ENCODE measurements around the gene PLPP4. TPM values are rescaled to one million over a fixed set of nuclear protein-coding genes. Genes with fewer than 3 reads are reported as not detected.
A peak's percentile ranks its signal among the peaks of the same experiment; 100 is the strongest.

PLPP4 gene
- polyA plus RNA-seq, 1 of the 3 experiments (the other 2 are of a cell fraction), result 27.9 TPM

DNA sequence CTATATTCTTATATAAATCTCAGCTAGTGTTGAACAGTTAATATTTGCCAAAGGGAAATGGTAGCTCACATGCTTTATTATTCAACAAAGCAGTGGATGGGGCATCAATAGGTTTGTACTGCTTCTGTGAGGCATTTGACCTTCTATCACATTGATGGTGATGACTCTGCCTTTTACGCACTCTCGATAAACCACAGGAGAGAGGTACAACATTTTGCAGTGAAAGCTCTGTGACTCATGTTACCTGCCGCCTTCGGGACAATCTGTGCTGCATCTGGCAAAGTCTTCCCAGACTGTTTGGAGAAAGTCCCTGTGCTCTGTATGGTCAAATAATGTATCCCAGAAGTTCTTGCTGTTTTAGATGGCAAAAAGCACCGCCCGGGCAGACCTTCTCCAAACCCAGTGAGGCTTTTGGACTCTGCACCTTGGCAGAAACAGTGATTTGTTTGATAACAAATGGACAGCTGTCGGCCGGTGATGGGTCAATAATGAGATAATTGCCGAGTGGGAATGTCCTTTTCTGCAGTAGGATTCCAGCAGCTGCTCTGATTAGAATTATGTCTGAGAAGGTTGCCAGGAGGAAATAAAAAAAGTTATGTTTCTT, 61.0 kb downstream of the PLPP4 start:
- DNase-seq, result no peak
- Histone ChIP-seq H3K9ac (no peak overlapping the region), H3K9me2 (no peaks in the 10 kb centered on the region), H3K4me2 (no peak overlapping the region), H3K27me3 (ENCODE audit: insufficient read depth) (no peaks in the 10 kb centered on the region), H3K4me3 (ENCODE audit: low read depth in 2 of 2, low read length in 1 of 2) (no peak overlapping the region), H4K20me1 (ENCODE audit: insufficient read depth) (peaks cover 29% of the 10 kb centered on the region; the same call in 1 of the 2 replicates), H2AFZ (ENCODE audit: low read depth) (no peak overlapping the region), H3K4me1 (ENCODE audit: control insufficient read depth in 1 of 2, insufficient read depth in 2 of 2, low read depth in 1 of 2, low read length in 1 of 2) (peaks cover 5 to 28% of the 10 kb centered on the region in 2 experiments; a peak in 3 of 4 replicates), H3K27ac (ENCODE audit: low read depth in 2 of 2, low read length in 1 of 2) (peak overlapping the region in 1 of 2 experiments; percentile 39; a peak in 1 of 4 replicates), H3F3A (replicated peaks; ENCODE audit: insufficient read depth) (peaks cover 4% of the 10 kb centered on the region), H3K9me3 (no peaks in the 10 kb centered on the region), H3K36me3 (replicated peaks in 1 of 2; ENCODE audit: control insufficient read depth in 1 of 2, insufficient read depth in 2 of 2, low read length in 1 of 2) (peaks cover 6 to 31% of the 10 kb centered on the region in 2 experiments), H3K79me2 (ENCODE audit: insufficient read depth) (peaks cover 72% of the 10 kb centered on the region; the same call in 1 of the 2 replicates)
- ChIA-PET CTCF (no interaction called here), POLR2A (no interaction called here)
- 43% methylated on average over 9 of the region's 9 CpGs for WGBS (ENCODE audit: low lambda C conversion rate)
- TF ChIP-seq RXRA (IDR thresholded peaks at IDR 0.05; ENCODE audit: borderline replicate concordance, low read depth) (no peak), FOXJ3 (CRISPR knock-in tag; IDR thresholded peaks at IDR 0.05) (no peak), GABPA (IDR thresholded peaks at IDR 0.05; ENCODE audit: low read depth) (no peak), TAF1 (IDR thresholded peaks at IDR 0.05; ENCODE audit: borderline replicate concordance, low read depth, low read length) (no peak), TCF12 (IDR thresholded peaks at IDR 0.05) (no peak)
- TF ChIP-seq, protein P1, sequence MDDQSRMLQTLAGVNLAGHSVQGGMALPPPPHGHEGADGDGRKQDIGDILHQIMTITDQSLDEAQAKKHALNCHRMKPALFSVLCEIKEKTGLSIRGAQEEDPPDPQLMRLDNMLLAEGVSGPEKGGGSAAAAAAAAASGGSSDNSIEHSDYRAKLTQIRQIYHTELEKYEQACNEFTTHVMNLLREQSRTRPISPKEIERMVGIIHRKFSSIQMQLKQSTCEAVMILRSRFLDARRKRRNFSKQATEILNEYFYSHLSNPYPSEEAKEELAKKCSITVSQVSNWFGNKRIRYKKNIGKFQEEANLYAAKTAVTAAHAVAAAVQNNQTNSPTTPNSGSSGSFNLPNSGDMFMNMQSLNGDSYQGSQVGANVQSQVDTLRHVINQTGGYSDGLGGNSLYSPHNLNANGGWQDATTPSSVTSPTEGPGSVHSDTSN (IDR thresholded peaks at IDR 0.05), result no peak
- TF ChIP-seq, protein P2, sequence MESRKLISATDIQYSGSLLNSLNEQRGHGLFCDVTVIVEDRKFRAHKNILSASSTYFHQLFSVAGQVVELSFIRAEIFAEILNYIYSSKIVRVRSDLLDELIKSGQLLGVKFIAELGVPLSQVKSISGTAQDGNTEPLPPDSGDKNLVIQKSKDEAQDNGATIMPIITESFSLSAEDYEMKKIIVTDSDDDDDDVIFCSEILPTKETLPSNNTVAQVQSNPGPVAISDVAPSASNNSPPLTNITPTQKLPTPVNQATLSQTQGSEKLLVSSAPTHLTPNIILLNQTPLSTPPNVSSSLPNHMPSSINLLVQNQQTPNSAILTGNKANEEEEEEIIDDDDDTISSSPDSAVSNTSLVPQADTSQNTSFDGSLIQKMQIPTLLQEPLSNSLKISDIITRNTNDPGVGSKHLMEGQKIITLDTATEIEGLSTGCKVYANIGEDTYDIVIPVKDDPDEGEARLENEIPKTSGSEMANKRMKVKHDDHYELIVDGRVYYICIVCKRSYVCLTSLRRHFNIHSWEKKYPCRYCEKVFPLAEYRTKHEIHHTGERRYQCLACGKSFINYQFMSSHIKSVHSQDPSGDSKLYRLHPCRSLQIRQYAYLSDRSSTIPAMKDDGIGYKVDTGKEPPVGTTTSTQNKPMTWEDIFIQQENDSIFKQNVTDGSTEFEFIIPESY (IDR thresholded peaks at IDR 0.05; ENCODE audit: borderline replicate concordance, low read depth), result no peak
- TF ChIP-seq, protein P3, sequence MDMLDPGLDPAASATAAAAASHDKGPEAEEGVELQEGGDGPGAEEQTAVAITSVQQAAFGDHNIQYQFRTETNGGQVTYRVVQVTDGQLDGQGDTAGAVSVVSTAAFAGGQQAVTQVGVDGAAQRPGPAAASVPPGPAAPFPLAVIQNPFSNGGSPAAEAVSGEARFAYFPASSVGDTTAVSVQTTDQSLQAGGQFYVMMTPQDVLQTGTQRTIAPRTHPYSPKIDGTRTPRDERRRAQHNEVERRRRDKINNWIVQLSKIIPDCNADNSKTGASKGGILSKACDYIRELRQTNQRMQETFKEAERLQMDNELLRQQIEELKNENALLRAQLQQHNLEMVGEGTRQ (IDR thresholded peaks at IDR 0.05; ENCODE audit: borderline replicate concordance, low read depth, low read length), result no peak

DNA sequence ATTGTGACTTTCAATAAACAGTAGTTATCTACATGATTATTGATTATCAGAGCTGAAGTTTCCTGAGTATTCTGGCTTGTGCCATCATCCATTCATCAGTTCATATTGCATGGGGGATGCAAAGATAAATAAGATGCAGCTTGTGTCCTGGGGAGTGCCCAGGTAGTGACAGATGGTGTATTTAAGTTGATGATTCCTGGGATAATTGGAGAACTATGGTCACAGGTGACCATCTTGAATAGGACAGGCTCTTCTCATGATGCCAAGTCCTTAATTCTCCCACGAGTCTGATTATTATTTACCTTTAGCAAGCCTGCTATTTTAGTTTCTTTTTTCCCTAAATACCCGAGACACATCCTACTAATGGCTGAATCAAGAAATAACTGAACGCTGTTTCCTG, 64.9 kb downstream of the PLPP4 start:
- no peak for DNase-seq
- Histone ChIP-seq H2AFZ (ENCODE audit: low read depth) (no peak overlapping the region), H3K9me2 (no peaks in the 10 kb centered on the region), H3K4me1 (ENCODE audit: control insufficient read depth in 1 of 2, insufficient read depth in 2 of 2, low read depth in 1 of 2, low read length in 1 of 2) (peaks cover 5 to 14% of the 10 kb centered on the region in 2 experiments; a peak in 3 of 4 replicates), H3K9me3 (no peaks in the 10 kb centered on the region), H3K9ac (no peak overlapping the region), H3K36me3 (replicated peaks in 1 of 2; ENCODE audit: control insufficient read depth in 1 of 2, insufficient read depth in 2 of 2, low read length in 1 of 2) (peaks cover 6 to 21% of the 10 kb centered on the region in 2 experiments), H4K20me1 (ENCODE audit: insufficient read depth) (peaks cover 13% of the 10 kb centered on the region; the same call in 1 of the 2 replicates), H3F3A (replicated peaks; ENCODE audit: insufficient read depth) (no peaks in the 10 kb centered on the region), H3K4me3 (ENCODE audit: low read depth in 2 of 2, low read length in 1 of 2) (no peak overlapping the region), H3K79me2 (ENCODE audit: insufficient read depth) (peaks cover 43% of the 10 kb centered on the region; the same call in 1 of the 2 replicates), H3K27me3 (ENCODE audit: insufficient read depth) (no peaks in the 10 kb centered on the region), H3K4me2 (no peak overlapping the region), H3K27ac (ENCODE audit: low read depth in 2 of 2, low read length in 1 of 2) (no peak overlapping the region)
- TF ChIP-seq MXI1 (IDR thresholded peaks at IDR 0.05; ENCODE audit: low read depth, low read length) (no peak), TCF12 (IDR thresholded peaks at IDR 0.05) (no peak), SIN3A (IDR thresholded peaks at IDR 0.05; ENCODE audit: borderline replicate concordance, low read depth, low read length) (no peak), RXRA (IDR thresholded peaks at IDR 0.05; ENCODE audit: borderline replicate concordance, low read depth) (no peak), NFIC (IDR thresholded peaks at IDR 0.05; ENCODE audit: borderline replicate concordance) (no peak), ELF1 (IDR thresholded peaks at IDR 0.05) (no peak), NRF1 (IDR thresholded peaks at IDR 0.05; ENCODE audit: low read depth, low read length) (no peak)
- TF ChIP-seq, protein P2 (IDR thresholded peaks at IDR 0.05; ENCODE audit: borderline replicate concordance, low read depth), result no peak
- TF ChIP-seq, protein P3 (IDR thresholded peaks at IDR 0.05; ENCODE audit: borderline replicate concordance, low read depth, low read length), result no peak
- WGBS (ENCODE audit: low lambda C conversion rate), result 85% methylated on average over 3 of the region's 3 CpGs
- ChIA-PET POLR2A (no interaction called here), CTCF (no interaction called here)

Measured in SK-N-SH (cell line).